NCI-H1436 treated with DMSO at 0.1 percent for 48 hours (cell line): Measurements from ENCODE around the gene TC2N.
"Not testable (repeated sequence)": the region's sequence is repeated elsewhere in the genome, so short reads cannot be mapped to it uniquely, and the experiment has no call there.

Experiments
- DNase-seq: peaks from one replicate; lab custom pipeline; 2025; lab: John Stamatoyannopoulos, UW

TC2N gene

DNA sequence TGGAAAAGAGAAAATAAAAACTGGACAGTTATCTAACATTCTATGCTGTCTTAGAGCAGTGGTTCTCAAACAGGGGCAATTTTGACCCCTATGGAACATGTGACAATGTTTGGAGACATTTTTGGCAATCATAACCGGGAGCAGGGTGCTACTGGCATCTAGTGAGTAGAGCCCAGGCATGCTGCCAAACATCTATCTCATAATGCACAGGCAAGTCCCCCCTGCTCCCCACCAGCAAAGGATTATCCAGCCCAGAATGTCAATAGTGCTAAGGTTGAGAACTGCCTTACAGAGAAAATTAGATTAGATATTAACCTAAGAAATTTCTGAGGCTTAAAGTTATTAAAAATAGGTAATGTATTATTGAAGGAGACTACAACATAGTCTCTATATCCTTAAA, 112.5 kb downstream of the TC2N start:
- no peak for DNase-seq

DNA sequence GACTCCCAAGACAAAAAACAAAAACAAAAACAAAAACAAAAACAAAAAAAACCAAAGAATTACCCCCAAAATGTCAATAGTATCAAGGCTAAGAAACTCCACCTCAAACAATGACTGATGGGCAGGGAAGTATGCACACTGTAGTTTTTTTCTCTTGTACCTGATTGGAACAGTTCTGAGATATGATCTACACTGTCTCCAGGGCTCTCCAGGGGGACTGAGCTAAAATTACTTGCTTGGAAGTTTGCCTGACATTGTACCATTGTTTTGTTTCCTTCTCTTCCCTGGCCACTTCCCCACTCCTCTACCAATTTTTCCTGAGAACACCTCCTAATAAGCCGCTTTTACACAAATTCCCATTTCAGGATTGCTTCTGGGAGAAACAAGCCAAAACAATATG, 113.2 kb downstream of the TC2N start:
- DNase-seq, result no peak

DNA sequence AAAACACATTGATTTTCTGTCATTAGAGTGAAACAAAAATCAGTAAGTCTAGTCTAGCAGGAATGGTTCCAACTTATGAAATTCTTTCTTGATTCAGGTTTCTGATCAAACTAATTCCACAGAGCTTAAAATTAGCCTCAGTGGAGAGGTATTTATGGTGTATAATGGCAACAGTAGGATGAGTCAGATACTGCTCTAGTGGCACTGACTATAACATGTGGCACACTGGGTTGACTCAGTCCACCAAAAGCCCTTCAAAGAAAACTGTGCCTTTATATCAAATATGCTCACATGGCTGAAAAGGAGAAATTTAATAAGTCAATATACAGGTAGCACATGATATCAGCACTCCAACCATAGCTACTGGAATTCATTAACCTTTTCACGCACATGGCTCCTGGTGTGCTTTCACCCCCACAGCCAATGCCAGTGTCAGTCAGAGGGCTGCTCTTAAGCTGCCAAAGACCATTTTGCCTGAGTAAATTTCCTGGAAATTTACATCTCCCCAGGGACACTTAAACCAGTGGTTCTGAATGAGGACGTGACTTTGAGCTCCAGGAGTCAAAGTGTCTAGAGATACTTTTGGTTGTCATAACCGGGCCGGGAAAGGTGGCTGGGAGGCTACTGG, 113.7 kb downstream of the TC2N start:
- DNase-seq, result no peak

DNA sequence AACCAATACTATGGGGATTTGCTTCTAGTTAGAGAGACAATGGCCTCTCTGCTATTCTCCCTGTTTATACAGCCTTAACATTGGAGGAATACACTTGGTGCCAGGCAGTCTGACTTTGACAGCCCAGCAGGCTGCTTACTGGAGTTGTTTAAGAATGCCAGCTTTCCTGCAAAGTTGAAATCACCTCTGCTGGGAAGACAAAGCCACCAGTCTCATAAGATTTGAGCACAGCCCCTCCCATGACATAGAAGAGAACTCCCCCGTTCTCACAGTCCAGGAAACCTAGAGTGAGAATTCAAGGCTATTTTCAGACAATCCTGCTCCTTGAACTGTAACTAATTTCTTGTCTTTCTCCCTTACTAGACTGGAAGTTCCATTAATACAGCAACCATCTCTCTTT, 114.4 kb downstream of the TC2N start:
- no peak for DNase-seq

DNA sequence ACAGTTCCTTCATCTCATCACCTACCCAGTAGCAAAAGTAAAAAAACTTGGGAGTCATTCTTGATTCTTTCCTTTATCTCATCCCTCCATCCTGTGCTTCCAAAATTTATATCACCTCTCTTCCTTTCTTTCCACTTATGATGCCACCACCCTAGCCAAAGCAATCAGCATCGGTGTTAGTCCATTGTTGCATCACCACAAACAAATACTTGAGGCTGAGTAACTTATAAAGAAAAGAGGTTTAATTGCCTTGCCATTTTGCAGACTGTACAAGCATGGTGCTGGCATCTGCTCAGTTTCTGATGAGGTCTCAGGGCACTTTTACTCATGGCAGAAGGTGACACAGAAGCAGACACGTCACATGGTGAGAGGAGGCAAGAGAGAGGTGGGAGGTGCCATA, 115.6 kb downstream of the TC2N start:
- DNase-seq, result no peak

DNA sequence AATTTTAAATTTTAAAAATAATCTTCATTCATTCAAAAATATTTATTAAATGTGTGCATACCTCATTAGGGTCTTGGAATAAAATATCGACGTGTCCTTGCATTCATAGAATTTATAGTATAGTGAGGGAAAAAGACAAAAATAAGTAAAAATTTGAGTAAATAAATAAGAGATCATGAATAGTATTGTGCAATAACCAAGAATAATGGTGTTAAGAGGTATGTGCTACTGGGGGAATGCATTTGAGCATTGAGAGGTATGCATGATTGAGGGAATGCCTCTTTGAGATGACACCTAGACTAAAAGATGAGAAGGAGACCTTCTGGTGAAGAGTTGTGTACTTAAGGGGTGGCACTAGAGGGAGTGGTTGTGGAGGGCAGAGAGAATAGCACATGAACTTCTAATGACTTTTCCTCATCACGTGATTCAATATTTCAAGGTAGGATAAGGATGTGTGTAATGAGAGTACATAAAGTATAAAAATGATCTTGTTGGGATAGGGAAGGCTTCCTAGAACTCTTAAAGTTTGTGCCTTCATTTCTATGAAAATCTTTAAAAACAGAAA, 116.6 kb downstream of the TC2N start:
- no peak for DNase-seq

DNA sequence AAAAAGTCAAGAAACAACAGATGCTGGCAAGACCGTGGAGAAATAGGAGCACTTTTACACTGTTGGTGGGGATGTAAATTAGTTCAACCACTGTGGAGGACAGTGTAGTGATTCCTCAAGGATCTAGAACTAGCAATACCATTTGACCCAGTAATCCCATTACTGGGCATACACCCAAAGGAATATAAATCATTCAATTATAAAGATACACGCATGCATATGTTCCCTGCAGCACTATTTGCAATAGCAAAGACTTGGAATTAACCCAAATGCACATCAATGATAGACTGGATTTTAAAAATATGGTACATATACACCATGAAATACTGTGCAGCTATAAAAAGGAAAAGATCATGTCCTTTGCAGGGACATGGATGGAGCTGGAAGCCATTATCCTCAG, 117.5 kb downstream of the TC2N start:
- no peak for DNase-seq

DNA sequence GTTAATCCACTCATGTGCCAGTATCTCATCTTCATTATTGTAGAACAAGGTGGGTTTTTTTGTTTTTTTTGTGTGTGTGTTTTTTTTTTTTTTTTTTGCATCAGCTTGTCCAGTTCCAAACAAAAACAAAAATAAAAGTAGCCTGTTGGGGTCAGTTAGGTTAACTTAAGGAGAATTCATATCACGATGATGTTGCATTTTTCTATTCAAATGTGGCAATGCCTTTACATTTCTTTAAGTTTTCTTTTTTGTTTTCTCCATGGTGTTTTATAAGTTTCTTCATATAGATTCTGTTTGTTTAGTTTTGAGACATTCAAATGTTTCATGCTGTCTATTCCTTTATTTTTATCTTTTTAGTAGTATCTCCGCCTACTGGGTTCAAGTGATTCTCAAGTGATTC, 119.3 kb downstream of the TC2N start:
- no peak for DNase-seq

DNA sequence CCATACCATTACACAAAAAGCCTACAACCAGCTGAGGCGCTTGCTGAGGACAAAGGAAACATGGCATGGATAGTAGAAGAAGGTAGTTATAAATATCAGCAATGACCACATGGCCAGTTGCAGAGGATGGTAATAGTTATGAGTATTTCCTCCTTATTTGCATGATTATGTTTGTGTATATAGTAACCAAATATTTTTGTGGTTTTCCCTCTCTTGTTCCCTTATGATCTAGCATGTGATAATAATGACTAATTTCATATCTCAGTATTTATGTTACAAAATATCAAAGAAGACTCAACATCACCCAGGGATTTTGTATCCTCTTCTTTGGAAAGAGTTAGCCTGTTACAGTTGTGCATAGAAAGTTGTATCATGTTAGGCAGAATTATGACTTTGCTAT, 122.0 kb downstream of the TC2N start:
- DNase-seq, result no peak

DNA sequence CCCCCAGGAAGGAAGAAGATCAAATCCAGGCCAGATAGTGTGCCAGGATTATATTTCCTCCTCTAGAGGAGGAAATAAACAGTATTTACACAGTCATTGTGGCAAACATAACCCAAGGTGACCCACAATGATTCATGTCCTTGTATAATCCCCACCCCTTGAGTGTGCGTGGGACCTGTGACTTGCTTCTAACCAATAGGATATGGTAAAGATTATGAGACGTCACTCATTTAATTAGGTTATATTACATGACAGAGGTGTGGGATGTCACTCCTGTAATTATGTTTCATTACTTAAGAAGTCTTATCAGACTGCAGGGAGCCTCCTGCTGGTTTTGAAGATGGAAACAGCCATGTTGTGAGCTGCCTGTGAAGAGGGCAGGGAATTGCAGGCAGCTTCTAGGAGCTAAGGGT, 123.3 kb downstream of the TC2N start:
- no peak for DNase-seq

DNA sequence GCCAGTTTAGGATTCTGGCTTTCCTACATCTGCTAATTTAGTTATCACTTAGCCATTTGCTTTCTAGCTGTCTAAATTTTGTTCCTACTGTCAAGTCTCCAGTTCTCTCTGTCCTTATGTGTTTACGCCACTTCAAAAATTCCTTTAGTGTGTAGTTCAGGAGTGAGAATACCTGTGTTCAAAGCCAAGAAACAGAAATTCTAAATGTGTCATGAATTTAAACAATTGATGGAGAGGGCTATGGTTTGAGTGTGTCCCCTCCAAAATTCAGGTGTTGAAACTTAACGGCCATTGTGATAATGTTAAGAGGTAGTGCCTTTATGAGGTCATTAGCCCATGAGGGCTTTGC, 124.1 kb downstream of the TC2N start:
- DNase-seq, result no peak

DNA sequence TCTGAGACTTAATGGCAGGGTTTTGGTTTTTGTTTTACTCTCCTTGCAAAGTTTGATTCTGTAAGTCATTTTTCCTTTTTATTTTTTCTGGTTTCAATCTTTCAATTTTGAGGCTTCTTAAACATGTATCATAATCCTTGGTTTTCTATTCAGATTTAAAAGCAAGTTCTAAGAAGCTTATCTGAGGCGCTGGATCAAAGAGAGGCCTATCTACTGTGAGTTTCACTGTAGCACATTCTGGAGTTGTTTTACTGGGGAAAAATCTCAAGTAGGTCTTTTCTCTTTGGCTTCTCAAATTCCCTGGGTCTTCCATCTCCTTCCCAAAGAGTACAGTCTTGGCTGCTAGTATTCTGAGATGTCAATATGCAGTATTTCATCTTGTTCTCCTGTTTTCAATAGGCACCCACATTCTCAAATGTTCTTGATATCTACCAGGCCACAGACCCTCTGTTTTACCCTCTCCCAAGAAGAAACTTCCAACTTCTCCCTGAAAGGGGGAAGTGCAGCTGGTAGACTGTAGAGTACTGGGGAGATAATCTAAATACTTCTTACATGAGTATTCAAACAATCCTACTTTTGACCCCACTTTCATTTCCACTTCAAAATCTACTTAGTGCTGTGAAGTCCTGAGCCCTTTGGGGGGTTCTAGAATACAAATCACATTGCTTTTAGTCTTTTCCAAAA, 124.6 kb downstream of the TC2N start:
- DNase-seq, result no peak

DNA sequence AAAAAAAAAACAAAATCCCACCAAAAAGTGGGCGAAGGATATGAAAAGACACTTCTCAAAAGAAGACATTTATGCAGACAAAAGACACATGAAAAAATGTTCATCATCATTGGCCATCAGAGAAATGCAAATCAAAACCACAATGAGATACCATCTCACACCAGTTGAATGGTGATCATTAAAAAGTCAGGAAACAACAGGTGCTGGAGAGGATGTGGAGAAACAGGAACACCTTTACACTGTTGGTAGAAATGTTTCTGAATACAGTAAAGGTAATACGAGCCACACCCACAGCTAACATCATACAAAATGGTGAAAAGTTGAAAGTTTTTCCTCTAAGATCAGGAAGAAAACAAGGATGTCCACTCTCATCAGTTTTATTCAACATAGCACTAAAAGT, 127.5 kb downstream of the TC2N start:
- not testable (repeated sequence) for DNase-seq

DNA sequence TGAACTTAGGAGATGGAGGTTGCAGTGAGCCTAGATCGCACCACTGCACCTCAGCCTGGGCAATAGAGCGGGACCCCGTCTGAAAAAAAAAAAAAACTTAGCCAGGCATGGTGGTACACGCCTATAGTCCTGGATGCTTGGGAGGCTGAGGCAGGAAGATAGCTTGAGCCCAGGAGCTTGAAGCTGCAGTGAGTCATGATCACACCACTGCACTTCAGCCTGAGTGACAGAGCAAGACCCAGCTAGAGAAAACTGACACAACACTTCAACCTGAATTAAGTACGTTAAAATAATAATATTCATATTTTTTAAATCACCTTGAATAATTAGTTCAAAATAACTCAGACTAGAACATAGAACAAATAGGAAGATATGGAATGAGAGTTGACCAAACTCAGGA, 129.7 kb downstream of the TC2N start:
- DNase-seq, result no peak

DNA sequence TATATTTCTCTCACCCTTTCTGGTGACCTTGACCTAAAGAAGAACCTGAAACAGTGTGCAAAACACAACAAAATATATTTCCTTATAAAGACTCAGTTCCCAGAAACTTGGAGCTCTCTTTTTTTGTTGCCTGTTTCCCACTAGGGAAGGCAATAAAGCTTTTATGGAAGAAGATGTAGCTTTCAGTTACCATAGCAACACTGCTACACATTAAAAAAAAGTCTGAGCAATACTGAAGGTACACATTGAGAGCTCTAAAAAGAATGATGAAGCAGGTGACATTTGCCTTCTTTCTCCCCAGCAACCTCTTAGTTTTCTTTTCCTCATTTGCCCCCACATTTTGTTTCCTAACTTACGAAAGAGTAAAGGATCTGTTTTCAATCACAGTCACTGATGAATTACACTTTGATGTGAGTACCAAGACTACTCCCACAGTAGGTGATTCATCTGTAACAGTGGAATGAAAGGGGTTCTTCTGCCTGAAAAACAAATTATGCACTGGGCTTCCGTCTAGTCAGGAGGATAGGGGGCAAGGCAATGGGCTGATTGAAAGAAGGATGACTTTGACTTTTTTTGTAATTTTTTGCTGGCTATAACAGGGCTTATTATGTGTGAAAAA, 134.4 kb downstream of the TC2N start:
- no peak for DNase-seq

DNA sequence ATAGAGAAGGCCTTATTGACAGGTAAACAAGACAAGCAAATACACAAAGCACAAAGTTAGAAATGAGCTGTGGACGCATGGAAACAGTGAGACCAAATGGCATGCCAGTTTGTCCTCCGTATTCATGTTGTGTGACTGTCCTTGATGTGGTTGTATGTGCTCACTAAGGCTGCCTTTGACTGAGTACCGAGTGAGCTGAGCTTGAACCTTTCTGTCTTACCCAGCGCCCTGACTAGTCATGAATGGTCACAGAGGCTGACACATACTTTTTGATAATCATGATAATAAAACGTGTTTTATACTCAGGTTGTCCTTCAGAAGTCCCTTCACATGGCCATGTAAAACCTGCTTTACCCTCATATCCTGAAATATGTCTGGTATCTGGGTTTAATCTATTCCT, 134.9 kb downstream of the TC2N start:
- no peak for DNase-seq

DNA sequence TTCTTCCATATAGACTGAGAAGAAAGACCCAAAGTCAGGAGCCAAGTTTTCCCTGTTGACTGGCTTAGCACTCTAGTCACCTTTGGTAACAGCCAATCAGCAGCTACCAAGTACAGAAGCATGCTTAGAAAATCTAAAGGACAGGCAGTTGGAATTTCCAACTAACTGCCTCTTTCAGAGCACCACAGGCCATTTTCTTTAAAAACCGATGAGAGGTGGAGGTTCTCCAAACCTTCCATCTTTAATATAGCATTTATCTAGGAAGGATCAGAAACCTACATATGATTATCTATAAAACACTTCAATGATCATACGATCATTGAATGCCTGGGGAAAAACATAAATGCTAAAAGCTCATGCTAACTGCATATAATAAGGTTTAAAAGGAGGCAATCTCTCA, 135.3 kb downstream of the TC2N start, which contains the start of gene CATSPERB:
Gene CATSPERB, minus strand, starts transcription at position 101 of the 400 bp plus-strand sequence. CDS start 2,607 bp downstream, outside the sequence.
- DNase-seq, result no peak

DNA sequence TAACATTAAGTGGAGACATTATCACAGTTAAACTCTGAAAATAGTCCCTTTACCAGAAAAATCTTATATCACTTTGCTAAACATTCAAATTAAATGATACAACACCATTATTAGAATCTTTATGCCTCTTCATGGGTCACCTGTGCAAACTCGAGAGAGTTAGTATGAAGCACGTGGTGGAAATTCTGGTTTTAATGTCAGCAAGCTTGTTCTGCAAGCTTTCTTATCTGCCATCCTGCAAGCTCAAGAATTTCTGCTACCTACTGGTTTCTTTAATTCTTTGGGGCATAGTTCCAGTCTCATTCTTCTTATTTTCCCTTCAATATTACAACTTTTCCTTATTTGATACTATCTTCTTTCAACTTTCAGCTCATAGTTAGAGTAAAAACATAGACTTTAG, 136.3 kb downstream of the TC2N start:
- no peak for DNase-seq

DNA sequence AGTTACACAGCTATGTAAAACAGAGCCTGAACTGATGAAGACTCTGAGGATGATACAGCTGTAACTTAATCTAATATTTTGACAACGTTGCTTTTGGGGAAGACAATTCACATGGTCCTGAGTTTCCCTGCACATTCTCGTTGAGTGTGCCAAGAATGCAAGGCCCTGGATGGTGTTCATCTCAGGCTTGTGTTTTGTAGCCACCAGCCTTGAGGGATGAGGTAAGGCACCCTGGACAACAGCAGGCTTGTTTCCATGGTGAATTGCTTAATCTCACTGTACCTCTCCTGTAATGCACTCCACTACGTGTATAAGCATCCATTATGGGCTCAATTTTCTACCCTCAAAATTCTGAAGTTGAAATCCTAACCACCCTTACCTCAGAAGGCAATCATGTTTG, 137.6 kb downstream of the TC2N start:
- no peak for DNase-seq
